GM18507 (cell line): ENCODE data around the gene CETP.
"Not testable (repeated sequence)": the region's sequence is repeated elsewhere in the genome, so short reads cannot be mapped to it uniquely, and the experiment has no call there.

Experiments used
- DNase-seq: peaks from one replicate; pipeline ENCODE4 v3.0.0; 2011; ENCODE audit warnings: low read depth; ENCODE audit not compliant: insufficient read length; ENCODE audit errors: extremely low spot score
- FAIRE-seq: peaks from 2 replicates; lab custom pipeline; 2011; peaks lifted over from hg19 to GRCh38; lab: Jason Lieb, UNC

The CETP gene

GRCh38 chr16:56975714-56976113 is 14.0 kb downstream of the CETP start:
- FAIRE-seq (no peak), DNase-seq (no peak)

- FAIRE-seq (no peak), DNase-seq (no peak)
Observed at GRCh38 chr16:56977216-56977615, 15.5 kb downstream of the CETP start.

- FAIRE-seq (no peak), DNase-seq (no peak)
Observed at GRCh38 chr16:56977823-56978430, 16.2 kb downstream of the CETP start.

GRCh38 chr16:56980201-56980535 is 18.4 kb downstream of the CETP start:
- no peak for DNase-seq
- FAIRE-seq: no peak

DNA sequence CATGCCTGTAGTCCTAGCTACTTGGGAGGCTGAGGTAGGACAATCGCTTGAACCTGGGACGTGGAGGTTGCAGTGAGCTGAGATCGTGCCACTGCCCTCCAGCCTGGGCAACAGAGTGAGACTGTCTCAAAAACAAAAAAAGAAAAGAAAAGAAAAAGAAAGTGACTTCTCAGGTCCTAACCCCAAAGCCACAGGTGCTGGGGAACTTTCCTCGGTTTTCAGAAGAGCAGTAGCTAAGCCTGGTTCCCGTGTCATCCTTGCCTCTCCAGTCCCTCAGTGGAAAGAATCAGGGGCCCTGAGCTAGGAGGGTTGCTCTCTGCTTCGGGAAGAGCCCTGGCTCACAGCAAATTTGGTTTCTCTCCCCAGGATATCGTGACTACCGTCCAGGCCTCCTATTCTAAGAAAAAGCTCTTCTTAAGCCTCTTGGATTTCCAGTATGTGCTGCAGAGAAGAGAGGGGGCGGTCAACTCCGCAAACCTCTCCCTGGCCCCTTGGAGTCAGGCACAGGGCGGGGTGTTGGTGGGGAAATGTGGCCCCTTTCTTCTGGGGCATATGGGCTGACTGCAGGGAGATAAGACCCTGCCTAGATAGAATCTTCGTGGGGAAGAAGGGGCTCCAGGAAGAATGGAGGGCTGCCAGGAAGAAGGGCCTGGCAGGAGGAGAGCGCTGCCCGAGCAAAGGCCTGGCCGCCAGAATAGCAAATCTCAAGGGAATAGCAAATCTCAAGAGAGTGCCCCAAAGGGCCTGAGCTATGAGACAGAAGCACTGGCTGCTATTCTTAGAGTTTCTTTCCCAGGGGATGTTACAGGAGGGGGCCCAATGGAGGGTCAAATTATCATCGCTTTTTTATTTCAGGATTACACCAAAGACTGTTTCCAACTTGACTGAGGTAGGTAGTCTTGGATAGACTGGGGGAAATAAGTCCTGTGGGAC is 19.3 kb downstream of the CETP start:
- peak; percentile 77 for FAIRE-seq
- DNase-seq: no peak

DNA sequence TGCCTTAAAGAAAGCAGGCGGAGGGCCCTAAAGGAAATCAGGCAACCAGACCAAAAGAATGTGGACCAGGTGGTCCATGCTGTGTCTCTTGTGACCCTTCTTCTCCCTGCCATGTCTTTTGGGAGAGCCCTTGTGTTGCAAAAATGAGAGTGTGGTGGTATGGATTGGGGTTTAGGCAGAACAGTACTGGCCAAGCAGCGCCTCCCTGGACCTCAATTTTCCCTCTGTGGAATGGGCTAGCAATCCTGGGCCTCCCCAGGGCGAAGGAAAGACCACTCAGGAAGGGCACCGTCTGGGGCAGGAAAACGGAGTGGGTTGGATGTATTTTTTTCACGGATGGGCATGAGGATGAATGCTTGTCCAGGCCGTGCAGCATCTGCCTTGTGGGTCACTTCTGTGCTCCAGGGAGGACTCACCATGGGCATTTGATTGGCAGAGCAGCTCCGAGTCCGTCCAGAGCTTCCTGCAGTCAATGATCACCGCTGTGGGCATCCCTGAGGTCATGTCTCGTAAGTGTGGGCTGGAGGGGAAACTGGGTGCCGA is 20.1 kb downstream of the CETP start:
- FAIRE-seq: no peak
- no peak for DNase-seq

- no peak for DNase-seq
- no peak for FAIRE-seq
Observed at GRCh38 chr16:56982695-56983094, 20.9 kb downstream of the CETP start.

DNA sequence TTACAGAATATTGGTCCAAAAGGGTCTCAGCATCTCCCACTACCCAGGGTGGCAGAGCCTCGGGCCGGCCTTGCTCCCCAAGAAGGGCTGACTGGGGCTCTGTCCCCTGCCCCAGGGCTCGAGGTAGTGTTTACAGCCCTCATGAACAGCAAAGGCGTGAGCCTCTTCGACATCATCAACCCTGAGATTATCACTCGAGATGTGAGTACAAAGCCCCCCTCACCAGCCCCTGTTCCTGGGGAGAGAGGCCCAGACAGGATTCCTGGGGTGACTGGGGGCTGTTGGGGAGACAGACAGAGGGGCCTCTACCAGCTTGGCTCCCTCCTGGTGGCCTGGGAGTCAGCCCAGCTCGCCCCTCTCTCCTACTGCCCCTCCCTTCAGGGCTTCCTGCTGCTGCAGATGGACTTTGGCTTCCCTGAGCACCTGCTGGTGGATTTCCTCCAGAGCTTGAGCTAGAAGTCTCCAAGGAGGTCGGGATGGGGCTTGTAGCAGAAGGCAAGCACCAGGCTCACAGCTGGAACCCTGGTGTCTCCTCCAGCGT is 21.5 kb downstream of the CETP start:
- no peak for FAIRE-seq
- DNase-seq: no peak

DNA sequence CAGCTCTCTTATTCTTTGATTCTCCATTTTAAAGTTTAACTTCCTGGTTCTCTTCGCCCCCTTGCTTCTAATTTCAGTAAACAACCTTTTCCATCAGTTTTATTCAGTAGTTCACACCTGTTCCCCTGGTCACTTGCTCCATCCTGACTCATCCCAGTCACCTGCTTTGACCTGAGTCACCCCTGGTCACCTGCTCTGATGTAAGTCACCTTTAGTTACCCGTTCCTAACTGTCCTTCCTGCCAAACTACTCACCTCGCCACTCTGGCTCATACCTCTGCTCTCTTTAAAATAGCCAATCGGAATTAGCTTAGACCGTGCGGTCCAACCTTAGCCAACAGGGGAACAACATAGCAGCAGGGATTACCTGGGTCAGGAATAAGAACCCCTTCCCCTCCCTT is 22.9 kb downstream of the CETP start:
- FAIRE-seq: peak; percentile 5

DNA sequence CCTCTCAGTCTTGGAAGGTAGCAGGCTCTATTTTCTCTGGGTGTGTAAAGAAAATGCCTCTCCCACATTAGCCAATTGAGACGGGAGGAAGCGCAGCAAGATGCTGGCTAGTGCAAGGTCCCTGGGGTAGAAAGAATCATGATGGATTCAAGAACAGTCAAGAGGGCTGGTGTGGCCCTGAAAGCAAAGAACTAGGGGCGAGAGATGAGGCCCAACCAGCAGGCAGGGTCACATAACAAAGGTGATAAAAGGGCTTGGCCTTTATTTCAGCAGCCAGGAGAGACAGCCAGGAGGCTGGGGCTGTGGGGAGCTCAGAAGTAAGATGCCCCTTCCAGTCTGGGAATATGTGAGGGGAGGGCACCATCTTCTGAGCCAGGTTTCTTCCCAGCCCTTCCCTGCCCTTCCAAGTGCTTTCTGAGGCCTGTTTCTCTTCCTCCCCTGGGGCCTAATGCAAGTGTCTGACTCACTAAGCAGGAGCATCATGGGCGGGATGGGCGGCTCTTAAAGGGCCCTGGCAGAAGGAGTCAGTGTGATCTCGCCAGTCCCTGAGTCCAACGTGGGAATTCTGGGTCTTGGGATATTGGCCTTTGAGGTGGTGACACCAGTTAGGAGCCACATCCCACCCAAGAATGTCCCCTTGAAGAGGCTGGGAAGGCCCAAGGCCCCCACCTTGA is 23.7 kb downstream of the CETP start:
- FAIRE-seq (no peak), DNase-seq (no peak)

More for the DNA sequence above, 22.9 kb downstream of the CETP start:
- DNase-seq: no peak

DNA sequence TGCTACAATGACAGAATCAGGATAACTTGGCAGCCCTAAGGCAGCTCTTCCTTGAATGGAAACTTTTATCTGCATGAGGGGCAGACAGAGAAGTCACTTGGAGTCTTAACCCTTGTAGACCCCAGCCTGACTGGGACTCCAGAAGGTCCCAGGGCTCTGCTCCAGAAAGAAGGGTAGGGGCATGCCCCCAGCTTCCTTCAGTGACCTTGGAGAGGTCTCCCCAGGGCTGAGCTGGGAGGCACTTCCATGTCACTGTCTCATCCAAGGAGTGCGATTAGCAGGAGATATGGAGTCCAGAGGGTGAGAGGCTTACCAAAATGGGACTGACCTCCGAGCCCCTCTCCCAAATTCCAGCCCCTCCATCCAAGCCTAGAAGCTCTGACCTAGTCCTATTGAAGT is 24.2 kb downstream of the CETP start:
- FAIRE-seq (no peak), DNase-seq (no peak)

- DNase-seq (no peak), FAIRE-seq (no peak)
Observed at GRCh38 chr16:56986361-56986760, 24.6 kb downstream of the CETP start.

GRCh38 chr16:56986908-56987307 is 25.2 kb downstream of the CETP start:
- not testable (repeated sequence) for FAIRE-seq, DNase-seq

DNA sequence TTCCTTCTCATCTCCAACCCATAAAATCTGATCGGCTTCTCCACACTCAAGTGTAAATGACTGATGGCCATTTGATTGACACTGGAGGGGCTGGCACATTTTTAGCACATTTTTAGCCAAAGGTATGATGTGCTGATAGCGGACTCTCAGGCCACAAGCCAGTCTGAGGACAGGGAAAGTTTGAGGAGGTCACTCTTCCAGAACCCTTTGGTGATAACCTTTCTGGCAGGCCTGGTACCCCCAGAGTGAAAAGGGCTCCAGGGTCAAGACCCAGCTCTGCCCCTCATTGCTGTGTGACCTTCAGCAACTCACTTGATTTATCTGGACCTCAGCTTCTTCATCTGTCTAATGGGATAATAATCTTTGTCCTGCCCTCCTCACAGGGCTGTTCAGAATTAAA is 25.9 kb downstream of the CETP start:
- DNase-seq (no peak), FAIRE-seq (peak; percentile 52)

- FAIRE-seq: peak; percentile 44
- DNase-seq: no peak
Observed at GRCh38 chr16:56988161-56988947, 26.6 kb downstream of the CETP start.

GRCh38 chr16:56988948-56989945 is 27.5 kb downstream of the CETP start, which contains the start of gene NLRC5:
Gene NLRC5, plus strand, starts transcription at chr16:56989557. Its CDS starts 31,156 bp downstream, at chr16:57020713.
- peak; percentile 90 for FAIRE-seq
- DNase-seq: peak; percentile 78

DNA sequence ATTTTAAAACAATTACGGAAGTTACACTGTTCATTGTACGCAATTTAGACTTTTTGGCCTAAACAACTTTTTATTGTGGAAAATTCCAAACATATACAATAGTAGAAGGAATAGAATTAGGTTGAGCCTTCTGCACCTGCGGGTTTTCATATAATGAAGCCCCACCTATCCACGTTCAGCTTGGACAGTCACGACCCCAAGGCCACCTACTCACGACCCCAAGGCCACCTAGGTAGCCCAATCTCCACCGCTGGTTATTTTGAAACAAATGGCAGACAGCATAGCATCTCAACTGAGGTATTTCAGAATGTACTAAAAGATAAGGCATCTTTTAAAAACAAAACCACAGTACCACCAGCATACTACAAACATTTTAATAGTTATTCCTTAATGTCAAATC is 28.2 kb downstream of the CETP start:
- FAIRE-seq (no peak), DNase-seq (no peak)
